Endothelial cell of umbilical vein (primary cell): ENCODE results near the gene FALEC. TPM values are rescaled to one million over a fixed set of nuclear protein-coding genes. Genes with fewer than 3 reads are reported as not detected.

ENCODE experiments used
- BruUV-seq: library from RNA; stranded (reverse); fragments of 400-500 nt; replicated peaks from 2 replicates; lab custom pipeline; 2021; lab: Mats Ljungman, UMichigan
- CTCF ChIA-PET: fragments of 300-600, 350-600 bp; sonication (Branson Sonifier 250); formaldehyde crosslinking; loops from one replicate; lab custom pipeline; 2021; ENCODE audit warnings: antibody characterized with exemption, inconsistent platforms; lab: Charles Lee
- POLR2A ChIA-PET: fragments of 300-600, 350-600 bp; sonication (Branson Sonifier 250); formaldehyde crosslinking; loops from one replicate; lab custom pipeline; 2021; ENCODE audit warnings: antibody characterized with exemption, inconsistent platforms; lab: Charles Lee
- DNase-seq: peaks from one replicate; pipeline ENCODE4 v3.0.0-alpha.2; 2011; ENCODE audit warnings: low read depth, low spot score
- FAIRE-seq: peaks from 2 replicates; lab custom pipeline; 2011; peaks lifted over from hg19 to GRCh38; lab: Jason Lieb, UNC
- H2AFZ ChIP-seq: 2 replicates; pipeline ENCODE4 v1.6.0; 2012; ENCODE audit warnings: low read depth, low read length, control low read depth, inconsistent platforms
- H3K27ac ChIP-seq: 2 replicates; pipeline ENCODE4 v1.5.1; 2011; ENCODE audit warnings: low read depth, mild to moderate bottlenecking, control low read depth, low read length, moderate library complexity; ENCODE audit not compliant: insufficient read depth
- H3K27me3 ChIP-seq, 2 experiments: 2 replicates each; pipeline versions ENCODE4 v1.6.0 to v1.6.1; 2011; ENCODE audit warnings: low read length in 2 of 2, mixed read lengths in 1 of 2; ENCODE audit not compliant: control insufficient read depth in 2 of 2, insufficient read depth in 2 of 2
- H3K36me3 ChIP-seq, 2 experiments: 2 replicates in 1 of 2; 3 replicates in 1 of 2; pipeline ENCODE4 v1.5.1; 2011; ENCODE audit warnings: low read length in 2 of 2, mild to moderate bottlenecking in 1 of 2, moderate library complexity in 1 of 2; ENCODE audit not compliant: control insufficient read depth in 2 of 2, insufficient read depth in 2 of 2; ENCODE audit errors: extremely low read depth in 1 of 2
- H3K4me1 ChIP-seq: 3 replicates; pipeline ENCODE4 v1.5.1; 2011; ENCODE audit warnings: mild to moderate bottlenecking, low read length; ENCODE audit not compliant: control insufficient read depth, insufficient read depth; ENCODE audit errors: extremely low read depth
- H3K4me2 ChIP-seq: 2 replicates; pipeline ENCODE4 v1.6.1; 2011; ENCODE audit warnings: low read length, control low read depth, mixed read lengths; ENCODE audit not compliant: insufficient read depth
- H3K4me3 ChIP-seq, 3 experiments: fragments of 200-600 bp in 1 of 3; sonication (generic), shearing (Covaris generic) in 1 of 3; replicated peaks in 1 of 3; 2 replicates each; pipeline ENCODE4 v1.5.1; 2011 to 2016; ENCODE audit warnings: control low read depth in 3 of 3, low read length in 3 of 3, mild to moderate bottlenecking in 2 of 3, inconsistent platforms in 1 of 3, low read depth in 1 of 3, moderate library complexity in 1 of 3; ENCODE audit not compliant: insufficient read depth in 1 of 3
- H3K79me2 ChIP-seq: 2 replicates; pipeline ENCODE4 v1.6.0; 2012; ENCODE audit warnings: low read length, inconsistent platforms; ENCODE audit not compliant: control insufficient read depth, insufficient read depth
- H3K9ac ChIP-seq: replicated peaks from 2 replicates; pipeline ENCODE3; 2011; ENCODE audit warnings: low read length, control low read depth; ENCODE audit not compliant: insufficient read depth; ENCODE audit errors: extremely low read depth
- H3K9me1 ChIP-seq: replicated peaks from 3 replicates; pipeline ENCODE4 v1.6.0; 2011; ENCODE audit warnings: mild to moderate bottlenecking, low read length; ENCODE audit not compliant: control insufficient read depth, insufficient read depth; ENCODE audit errors: extremely low read depth
- H3K9me3 ChIP-seq: replicated peaks from 2 replicates; pipeline ENCODE4 v1.5.1; 2012; ENCODE audit warnings: low read length, inconsistent platforms; ENCODE audit not compliant: control insufficient read depth, insufficient read depth
- H4K20me1 ChIP-seq: replicated peaks from 2 replicates; pipeline ENCODE3; 2011; ENCODE audit warnings: mild to moderate bottlenecking, low read length; ENCODE audit not compliant: control insufficient read depth, insufficient read depth; ENCODE audit errors: extremely low read depth
- CTCF ChIP-seq, 2 donors: IDR thresholded peaks; 1 replicate in 1 of 2; 2 replicates in 1 of 2; pipeline ENCODE4 v1.5.1; 2011; ENCODE audit warnings: low read length in 2 of 2, mild to moderate bottlenecking in 2 of 2, moderate library complexity in 2 of 2, control low read depth in 1 of 2, inconsistent platforms in 1 of 2, low read depth in 1 of 2; ENCODE audit not compliant: insufficient read depth in 1 of 2; ENCODE audit errors: extremely low read depth in 1 of 2
- EZH2 ChIP-seq: IDR thresholded peaks from 2 replicates; pipeline ENCODE4 v1.6.1; 2012; ENCODE audit warnings: borderline replicate concordance, low read depth, mild to moderate bottlenecking, moderate library complexity, low read length, inconsistent platforms; ENCODE audit not compliant: severe bottlenecking
- FOS ChIP-seq: IDR thresholded peaks from 2 replicates; pipeline ENCODE4 v1.6.1; 2011; ENCODE audit warnings: mild to moderate bottlenecking, low read length, moderate library complexity, borderline replicate concordance; ENCODE audit not compliant: insufficient read depth
- GATA2 ChIP-seq: IDR thresholded peaks from 2 replicates; pipeline ENCODE4 v1.7.0; 2011; ENCODE audit warnings: low read depth, mild to moderate bottlenecking, moderate library complexity, mixed read lengths, low read length; ENCODE audit not compliant: insufficient read length, insufficient read depth
- JUN ChIP-seq: IDR thresholded peaks from 2 replicates; pipeline ENCODE4 v1.6.1; 2011; ENCODE audit warnings: borderline replicate concordance, low read depth; ENCODE audit not compliant: insufficient read length, insufficient read depth
- MYC ChIP-seq: IDR thresholded peaks from one replicate; pipeline ENCODE4 v1.6.1; 2011; ENCODE audit warnings: mild to moderate bottlenecking, low read depth, low read length
- POLR2A ChIP-seq: IDR thresholded peaks from 2 replicates; pipeline ENCODE4 v1.6.1; 2012; ENCODE audit warnings: low read depth, mild to moderate bottlenecking, control low read depth, low read length
- POLR2AphosphoS5 ChIP-seq: IDR thresholded peaks from 2 replicates; pipeline ENCODE4 v1.6.1; 2012; ENCODE audit warnings: low read depth, mild to moderate bottlenecking, control low read depth, low read length, moderate library complexity; ENCODE audit not compliant: insufficient read depth
- dilution Hi-C: fragments of 300-500 bp; cut with MboI; formaldehyde crosslinking; loops from one replicate; pipeline ENCODE4 v1.15.0; 2019; ENCODE audit warnings: low sequenced_read_pairs; ENCODE audit not compliant: extremely low pct_ligation_motif_present
- intact Hi-C: fragments of 100-400 bp; cut with micrococcal nuclease; formaldehyde crosslinking; loops from one replicate; pipeline ENCODE4 v1.10.0; 2022
- polyA plus RNA-seq, 4 experiments: library from polyadenylated mRNA; depleted of rRNA in 3 of 4; stranded (reverse) in 3 of 4; unstranded in 1 of 4; fragments of >200 nt; gene quantifications; 2 replicates each; pipeline versions ENCODE4 v1.2.1 to v1.2.3, GENCODE V29; 2011 to 2012; ENCODE audit warnings: missing spikeins in 1 of 4
- total RNA-seq: library from RNA; stranded (reverse); gene quantifications from 2 replicates; pipeline ENCODE4 v1.2.3, GENCODE V29; 2021
- TF ChIP-seq, protein P1 (sequence below): IDR thresholded peaks from 2 replicates; pipeline ENCODE4 v1.6.1; 2011; ENCODE audit not compliant: insufficient read depth, insufficient read length

Gene FALEC
- total and polyA plus RNA-seq, 2 donors (not counting 3 experiments of a cell fraction or from before 2014, with no cell fraction given), result not detected

DNA sequence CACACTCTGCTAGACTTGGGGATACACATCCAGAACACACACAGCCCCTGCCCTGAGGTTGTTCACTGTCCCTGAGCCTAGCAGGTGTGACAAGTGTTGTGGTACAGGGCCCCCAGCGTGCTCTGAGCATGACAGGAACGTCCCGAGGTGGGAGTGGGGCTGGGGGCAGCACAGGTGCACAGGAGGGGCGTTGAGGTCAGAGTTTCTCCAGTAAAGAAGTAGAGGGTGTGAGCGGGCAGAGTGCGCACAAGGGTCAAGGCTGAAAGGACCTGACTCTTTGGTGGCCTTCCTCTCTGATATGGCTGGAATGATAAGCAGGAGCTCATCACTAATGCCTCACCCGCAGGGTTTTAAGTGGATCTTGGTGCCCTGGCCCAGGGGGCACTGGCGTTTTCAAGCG, 1.3 kb upstream of the FALEC start:
- no TSS peak for BruUV-seq

More for the DNA sequence above, 1.3 kb upstream of the FALEC start:
- Histone ChIP-seq H4K20me1 (no peaks in the 10 kb centered on the region), H3K79me2 (no peaks in the 10 kb centered on the region), H3K9ac (no peak overlapping the region), H3K36me3 (no peaks in the 10 kb centered on the region), H3K27ac (no peak overlapping the region), H3K4me3 (no peak overlapping the region), H3K4me2 (no peak overlapping the region), H3K4me1 (peaks cover 6% of the 10 kb centered on the region), H3K9me1 (no peaks in the 10 kb centered on the region), H3K27me3 (no peaks in the 10 kb centered on the region), H2AFZ (no peak overlapping the region), H3K9me3 (no peaks in the 10 kb centered on the region)
- intact Hi-C loops (loop anchor here (2.0 kb wide), 1 partner anchor 27 kb away; the partner anchor contains the start of gene TARS2), dilution Hi-C loops (no loop called here)
- CTCF ChIA-PET, result no interaction called here
- FAIRE-seq (no peak), DNase-seq (no peak)
- POLR2A ChIA-PET, result no interaction called here
- TF ChIP-seq EZH2 (no peak), CTCF (IDR thresholded peaks at IDR 0.05; ENCODE audit: extremely low read depth in 1 of 2, insufficient read depth in 1 of 2, low read depth in 1 of 2, low read length in 2 of 2) (no peak), MYC (no peak), POLR2A (no peak), GATA2 (no peak), JUN (no peak), FOS (no peak), POLR2AphosphoS5 (no peak)
- TF ChIP-seq, protein P1, sequence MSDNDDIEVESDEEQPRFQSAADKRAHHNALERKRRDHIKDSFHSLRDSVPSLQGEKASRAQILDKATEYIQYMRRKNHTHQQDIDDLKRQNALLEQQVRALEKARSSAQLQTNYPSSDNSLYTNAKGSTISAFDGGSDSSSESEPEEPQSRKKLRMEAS, result no peak
